HepG2 (cell line): ENCODE data around the gene PARP6. TPM values are rescaled to one million over a fixed set of nuclear protein-coding genes. Genes with fewer than 3 reads are reported as not detected.

Experiments
- BRD4 ChIP-seq: sonication (generic); formaldehyde crosslinking; IDR thresholded peaks from 2 replicates; pipeline ENCODE4 v1.4.0; 2020; ENCODE audit warnings: missing genetic modification reagents
- CEBPG ChIP-seq: IDR thresholded peaks from 2 replicates; pipeline ENCODE4 v1.6.1; 2016
- GATA4 ChIP-seq: sonication (generic); IDR thresholded peaks from 2 replicates; pipeline ENCODE4 v1.6.1; 2016; ENCODE audit warnings: antibody characterized with exemption, low read depth, borderline replicate concordance
- KDM5A ChIP-seq: fragments of 200-600 bp; sonication (generic); IDR thresholded peaks from 2 replicates; pipeline ENCODE4 v1.7.0; 2018; ENCODE audit warnings: antibody characterized with exemption, mild to moderate bottlenecking, low read length, borderline replicate concordance
- NCOA5 ChIP-seq: sonication (generic); formaldehyde crosslinking; IDR thresholded peaks from 2 replicates; pipeline ENCODE4 v1.4.0; 2020; ENCODE audit warnings: missing genetic modification reagents
- PRMT3 ChIP-seq: sonication (generic); formaldehyde crosslinking; IDR thresholded peaks from 2 replicates; pipeline ENCODE4 v1.8.1; 2022; ENCODE audit warnings: low read depth, mild to moderate bottlenecking, moderate library complexity, missing genetic modification reagents, borderline replicate concordance
- RFX5 ChIP-seq: IDR thresholded peaks from 2 replicates; pipeline ENCODE4 v1.6.1; 2011; ENCODE audit warnings: low read depth, low read length, improper control_type of control experiment
- SNAPC2 ChIP-seq: sonication (generic); formaldehyde crosslinking; IDR thresholded peaks from 2 replicates; pipeline ENCODE4 v1.8.1; 2022; ENCODE audit warnings: mild to moderate bottlenecking, missing genetic modification reagents
- STAG1 ChIP-seq: sonication (generic); formaldehyde crosslinking; IDR thresholded peaks from 2 replicates; pipeline ENCODE4 v1.4.0; 2020; ENCODE audit warnings: missing genetic modification reagents
- SUZ12 ChIP-seq: fragments of 150-350 bp; IDR thresholded peaks from 2 replicates; pipeline ENCODE4 v1.6.1; 2014; ENCODE audit warnings: low read depth, low read length
- ZFP36L1 ChIP-seq: sonication (generic); formaldehyde crosslinking; IDR thresholded peaks from 2 replicates; pipeline ENCODE4 v1.8.0; 2022; ENCODE audit warnings: mild to moderate bottlenecking, missing genetic modification reagents, moderate library complexity
- ZNF256 ChIP-seq: sonication (generic); formaldehyde crosslinking; conservative IDR thresholded peaks from 2 replicates; pipeline ENCODE4 v1.4.0; 2020; ENCODE audit warnings: missing genetic modification reagents
- ZNF678 ChIP-seq: sonication (generic); formaldehyde crosslinking; IDR thresholded peaks from 2 replicates; pipeline ENCODE4 v1.4.0; 2020; ENCODE audit warnings: mild to moderate bottlenecking, missing genetic modification reagents
- ZNF687 ChIP-seq: sonication (generic); formaldehyde crosslinking; IDR thresholded peaks from 2 replicates; pipeline ENCODE4 v1.5.1; 2020; ENCODE audit warnings: mild to moderate bottlenecking, missing genetic modification reagents, moderate library complexity
- polyA plus RNA-seq, 8 experiments: library from polyadenylated mRNA; depleted of rRNA in 3 of 8; stranded (reverse) in 7 of 8; unstranded in 1 of 8; fragments of >200 nt; fragmentation: Illumina TruSeq in 4 of 8; extraction: Trizol in 4 of 8; gene quantifications; 2 replicates each; pipeline versions ENCODE4 v1.2.1 to v1.2.3, GENCODE V29; 2011 to 2016; ENCODE audit warnings: low read depth in 4 of 8, missing spikeins in 1 of 8, mixed read lengths in 1 of 8; ENCODE audit not compliant: insufficient read depth in 1 of 8
- total RNA-seq, 5 experiments: library from RNA; depleted of rRNA; stranded (reverse); fragments of >200 nt; fragmentation: Illumina TruSeq; extraction: Trizol; gene quantifications; 2 replicates each; pipeline ENCODE4 v1.2.3, GENCODE V29; 2016; ENCODE audit warnings: low read depth in 1 of 5
- TF ChIP-seq, protein P1 (sequence below): sonication (generic); formaldehyde crosslinking; IDR thresholded peaks from 2 replicates; pipeline ENCODE4 v1.5.0; 2020; ENCODE audit warnings: mild to moderate bottlenecking, missing genetic modification reagents, borderline replicate concordance
- TF ChIP-seq, protein P2 (sequence below): sonication (generic); formaldehyde crosslinking; IDR thresholded peaks from 2 replicates; pipeline ENCODE4 v1.8.1; 2023; ENCODE audit warnings: mild to moderate bottlenecking, missing genetic modification reagents

Gene PARP6
- total and polyA plus RNA-seq, 2 of the 13 experiments (the other 11 are each of a cell fraction or from before 2014, with no cell fraction given): 0.22 to 0.87 TPM

- TF ChIP-seq, protein P1, sequence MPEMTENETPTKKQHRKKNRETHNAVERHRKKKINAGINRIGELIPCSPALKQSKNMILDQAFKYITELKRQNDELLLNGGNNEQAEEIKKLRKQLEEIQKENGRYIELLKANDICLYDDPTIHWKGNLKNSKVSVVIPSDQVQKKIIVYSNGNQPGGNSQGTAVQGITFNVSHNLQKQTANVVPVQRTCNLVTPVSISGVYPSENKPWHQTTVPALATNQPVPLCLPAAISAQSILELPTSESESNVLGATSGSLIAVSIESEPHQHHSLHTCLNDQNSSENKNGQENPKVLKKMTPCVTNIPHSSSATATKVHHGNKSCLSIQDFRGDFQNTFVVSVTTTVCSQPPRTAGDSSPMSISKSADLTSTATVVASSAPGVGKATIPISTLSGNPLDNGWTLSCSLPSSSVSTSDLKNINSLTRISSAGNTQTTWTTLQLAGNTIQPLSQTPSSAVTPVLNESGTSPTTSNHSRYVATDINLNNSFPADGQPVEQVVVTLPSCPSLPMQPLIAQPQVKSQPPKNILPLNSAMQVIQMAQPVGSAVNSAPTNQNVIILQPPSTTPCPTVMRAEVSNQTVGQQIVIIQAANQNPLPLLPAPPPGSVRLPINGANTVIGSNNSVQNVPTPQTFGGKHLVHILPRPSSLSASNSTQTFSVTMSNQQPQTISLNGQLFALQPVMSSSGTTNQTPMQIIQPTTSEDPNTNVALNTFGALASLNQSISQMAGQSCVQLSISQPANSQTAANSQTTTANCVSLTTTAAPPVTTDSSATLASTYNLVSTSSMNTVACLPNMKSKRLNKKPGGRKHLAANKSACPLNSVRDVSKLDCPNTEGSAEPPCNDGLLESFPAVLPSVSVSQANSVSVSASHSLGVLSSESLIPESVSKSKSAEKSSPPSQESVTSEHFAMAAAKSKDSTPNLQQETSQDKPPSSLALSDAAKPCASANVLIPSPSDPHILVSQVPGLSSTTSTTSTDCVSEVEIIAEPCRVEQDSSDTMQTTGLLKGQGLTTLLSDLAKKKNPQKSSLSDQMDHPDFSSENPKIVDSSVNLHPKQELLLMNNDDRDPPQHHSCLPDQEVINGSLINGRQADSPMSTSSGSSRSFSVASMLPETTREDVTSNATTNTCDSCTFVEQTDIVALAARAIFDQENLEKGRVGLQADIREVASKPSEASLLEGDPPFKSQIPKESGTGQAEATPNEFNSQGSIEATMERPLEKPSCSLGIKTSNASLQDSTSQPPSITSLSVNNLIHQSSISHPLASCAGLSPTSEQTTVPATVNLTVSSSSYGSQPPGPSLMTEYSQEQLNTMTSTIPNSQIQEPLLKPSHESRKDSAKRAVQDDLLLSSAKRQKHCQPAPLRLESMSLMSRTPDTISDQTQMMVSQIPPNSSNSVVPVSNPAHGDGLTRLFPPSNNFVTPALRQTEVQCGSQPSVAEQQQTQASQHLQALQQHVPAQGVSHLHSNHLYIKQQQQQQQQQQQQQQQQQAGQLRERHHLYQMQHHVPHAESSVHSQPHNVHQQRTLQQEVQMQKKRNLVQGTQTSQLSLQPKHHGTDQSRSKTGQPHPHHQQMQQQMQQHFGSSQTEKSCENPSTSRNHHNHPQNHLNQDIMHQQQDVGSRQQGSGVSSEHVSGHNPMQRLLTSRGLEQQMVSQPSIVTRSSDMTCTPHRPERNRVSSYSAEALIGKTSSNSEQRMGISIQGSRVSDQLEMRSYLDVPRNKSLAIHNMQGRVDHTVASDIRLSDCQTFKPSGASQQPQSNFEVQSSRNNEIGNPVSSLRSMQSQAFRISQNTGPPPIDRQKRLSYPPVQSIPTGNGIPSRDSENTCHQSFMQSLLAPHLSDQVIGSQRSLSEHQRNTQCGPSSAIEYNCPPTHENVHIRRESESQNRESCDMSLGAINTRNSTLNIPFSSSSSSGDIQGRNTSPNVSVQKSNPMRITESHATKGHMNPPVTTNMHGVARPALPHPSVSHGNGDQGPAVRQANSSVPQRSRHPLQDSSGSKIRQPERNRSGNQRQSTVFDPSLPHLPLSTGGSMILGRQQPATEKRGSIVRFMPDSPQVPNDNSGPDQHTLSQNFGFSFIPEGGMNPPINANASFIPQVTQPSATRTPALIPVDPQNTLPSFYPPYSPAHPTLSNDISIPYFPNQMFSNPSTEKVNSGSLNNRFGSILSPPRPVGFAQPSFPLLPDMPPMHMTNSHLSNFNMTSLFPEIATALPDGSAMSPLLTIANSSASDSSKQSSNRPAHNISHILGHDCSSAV (CRISPR knock-in tag): no peak
- TF ChIP-seq NCOA5 (CRISPR knock-in tag) (no peak), CEBPG (CRISPR knock-in tag) (0 out of 2 replicates have a peak, but pooled peaks have one; percentile 3), RFX5 (peak; percentile 63; the same call in 1 of the 2 replicates), KDM5A (no peak), ZNF687 (CRISPR knock-in tag) (no peak), GATA4 (peak; percentile 48; the same call in 1 of the 2 replicates), BRD4 (CRISPR knock-in tag) (no peak), SNAPC2 (CRISPR knock-in tag) (no peak), ZNF678 (no peak), SUZ12 (no peak), STAG1 (no peak), ZFP36L1 (CRISPR knock-in tag) (0 out of 2 replicates have a peak, but pooled peaks have one; percentile 6), PRMT3 (CRISPR knock-in tag) (no peak), ZNF256 (no peak)
- TF ChIP-seq, protein P2, sequence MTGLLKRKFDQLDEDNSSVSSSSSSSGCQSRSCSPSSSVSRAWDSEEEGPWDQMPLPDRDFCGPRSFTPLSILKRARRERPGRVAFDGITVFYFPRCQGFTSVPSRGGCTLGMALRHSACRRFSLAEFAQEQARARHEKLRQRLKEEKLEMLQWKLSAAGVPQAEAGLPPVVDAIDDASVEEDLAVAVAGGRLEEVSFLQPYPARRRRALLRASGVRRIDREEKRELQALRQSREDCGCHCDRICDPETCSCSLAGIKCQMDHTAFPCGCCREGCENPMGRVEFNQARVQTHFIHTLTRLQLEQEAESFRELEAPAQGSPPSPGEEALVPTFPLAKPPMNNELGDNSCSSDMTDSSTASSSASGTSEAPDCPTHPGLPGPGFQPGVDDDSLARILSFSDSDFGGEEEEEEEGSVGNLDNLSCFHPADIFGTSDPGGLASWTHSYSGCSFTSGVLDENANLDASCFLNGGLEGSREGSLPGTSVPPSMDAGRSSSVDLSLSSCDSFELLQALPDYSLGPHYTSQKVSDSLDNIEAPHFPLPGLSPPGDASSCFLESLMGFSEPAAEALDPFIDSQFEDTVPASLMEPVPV (CRISPR knock-in tag): no peak
Observed at GRCh38 chr15:72231833-72232478, 40.4 kb downstream of the PARP6 start (continued).
